ENCODE data around the gene KLHL40.

- TF ChIP-seq, protein P1, sequence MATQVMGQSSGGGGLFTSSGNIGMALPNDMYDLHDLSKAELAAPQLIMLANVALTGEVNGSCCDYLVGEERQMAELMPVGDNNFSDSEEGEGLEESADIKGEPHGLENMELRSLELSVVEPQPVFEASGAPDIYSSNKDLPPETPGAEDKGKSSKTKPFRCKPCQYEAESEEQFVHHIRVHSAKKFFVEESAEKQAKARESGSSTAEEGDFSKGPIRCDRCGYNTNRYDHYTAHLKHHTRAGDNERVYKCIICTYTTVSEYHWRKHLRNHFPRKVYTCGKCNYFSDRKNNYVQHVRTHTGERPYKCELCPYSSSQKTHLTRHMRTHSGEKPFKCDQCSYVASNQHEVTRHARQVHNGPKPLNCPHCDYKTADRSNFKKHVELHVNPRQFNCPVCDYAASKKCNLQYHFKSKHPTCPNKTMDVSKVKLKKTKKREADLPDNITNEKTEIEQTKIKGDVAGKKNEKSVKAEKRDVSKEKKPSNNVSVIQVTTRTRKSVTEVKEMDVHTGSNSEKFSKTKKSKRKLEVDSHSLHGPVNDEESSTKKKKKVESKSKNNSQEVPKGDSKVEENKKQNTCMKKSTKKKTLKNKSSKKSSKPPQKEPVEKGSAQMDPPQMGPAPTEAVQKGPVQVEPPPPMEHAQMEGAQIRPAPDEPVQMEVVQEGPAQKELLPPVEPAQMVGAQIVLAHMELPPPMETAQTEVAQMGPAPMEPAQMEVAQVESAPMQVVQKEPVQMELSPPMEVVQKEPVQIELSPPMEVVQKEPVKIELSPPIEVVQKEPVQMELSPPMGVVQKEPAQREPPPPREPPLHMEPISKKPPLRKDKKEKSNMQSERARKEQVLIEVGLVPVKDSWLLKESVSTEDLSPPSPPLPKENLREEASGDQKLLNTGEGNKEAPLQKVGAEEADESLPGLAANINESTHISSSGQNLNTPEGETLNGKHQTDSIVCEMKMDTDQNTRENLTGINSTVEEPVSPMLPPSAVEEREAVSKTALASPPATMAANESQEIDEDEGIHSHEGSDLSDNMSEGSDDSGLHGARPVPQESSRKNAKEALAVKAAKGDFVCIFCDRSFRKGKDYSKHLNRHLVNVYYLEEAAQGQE (IDR thresholded peaks at IDR 0.05; ENCODE audit: insufficient read depth in 1 of 2, low read depth in 2 of 2, low read length in 1 of 2): no peak
- no peak for TF ChIP-seq CTCF (IDR thresholded peaks at IDR 0.05)
- TF ChIP-seq POLR2AphosphoS5 (IDR thresholded peaks at IDR 0.05; ENCODE audit: low read depth, low read length): no peak
- no peak for TF ChIP-seq SIN3A (IDR thresholded peaks at IDR 0.05; ENCODE audit: borderline replicate concordance, insufficient read depth, low read depth, low read length)
Measured at GRCh38 chr3:42691816-42692666, 6.7 kb downstream of the KLHL40 start.

Data from Panc1 (cell line).